Naive thymus-derived CD8-positive, alpha-beta T cell (primary cell): Measurements from ENCODE around the gene MAEA. TPM values are rescaled to one million over a fixed set of nuclear protein-coding genes. Genes with fewer than 3 reads are reported as not detected.

ENCODE experiments used
- ATAC-seq, 2 donors: fragments of 150-1000 bp; cut with Tn5 transposase in 1 of 2; sonication (Bioruptor Pico), chemical (Tn5 transposase) in 1 of 2; 1 replicate in 1 of 2; 2 replicates in 1 of 2; pipeline ENCODE4 v1.10.0; 2021; ENCODE audit warnings: mild to moderate bottlenecking in 2 of 2, moderate library complexity in 2 of 2
- POLR2A ChIA-PET: fragments of 350-600 bp; sonication (Branson Sonifier 250); formaldehyde crosslinking; loops from one replicate; lab custom pipeline; 2021; ENCODE audit warnings: antibody characterized with exemption; lab: Charles Lee
- DNase-seq, 10 donors: peaks; one replicate each; pipeline versions ENCODE4 v3.0.0 to v3.0.0-alpha.2; 2020 to 2022
- H3K27ac Mint-ChIP-seq, 10 donors: one replicate each; pipeline ENCODE4 v1.8.0; 2020 to 2022; ENCODE audit warnings: mild to moderate bottlenecking in 10 of 10, mixed read lengths in 10 of 10, moderate library complexity in 4 of 10, inconsistent platforms in 1 of 10
- H3K27me3 Mint-ChIP-seq, 5 donors: one replicate each; pipeline ENCODE4 v1.8.0; 2021 to 2022; ENCODE audit warnings: mixed read lengths in 5 of 5
- H3K36me3 Mint-ChIP-seq, 3 donors: one replicate each; pipeline ENCODE4 v1.8.0; 2020 to 2022; ENCODE audit warnings: mixed read lengths in 3 of 3, mild to moderate bottlenecking in 2 of 3, inconsistent platforms in 1 of 3
- H3K4me1 Mint-ChIP-seq, 4 donors: one replicate each; pipeline ENCODE4 v1.8.0; 2021 to 2022; ENCODE audit warnings: mixed read lengths in 4 of 4
- H3K4me3 Mint-ChIP-seq, 10 donors: one replicate each; pipeline ENCODE4 v1.8.0; 2020 to 2022; ENCODE audit warnings: mild to moderate bottlenecking in 10 of 10, mixed read lengths in 10 of 10, moderate library complexity in 6 of 10, inconsistent platforms in 1 of 10
- H3K9me3 Mint-ChIP-seq, 9 donors: one replicate each; pipeline ENCODE4 v1.8.0; 2020 to 2022; ENCODE audit warnings: mixed read lengths in 9 of 9, mild to moderate bottlenecking in 3 of 9, inconsistent platforms in 1 of 9, moderate library complexity in 1 of 9
- polyA plus RNA-seq, 3 donors: library from polyadenylated mRNA; unstranded; fragments of 300-500 nt; fragmentation: Illumina TruSeq; gene quantifications; one replicate each; pipeline ENCODE4 v1.2.3, GENCODE V29; 2021
- total RNA-seq, 8 experiments: library from RNA in 2 of 8; stranded (reverse) in 2 of 8; gene quantifications; one replicate each; pipeline ENCODE4 v1.2.3 and lab custom pipeline; 2021 to 2026

MAEA gene
- total and polyA plus RNA-seq, 5 experiments from 2014 or later: 56.7 to 112 (median 75.1) TPM

DNA sequence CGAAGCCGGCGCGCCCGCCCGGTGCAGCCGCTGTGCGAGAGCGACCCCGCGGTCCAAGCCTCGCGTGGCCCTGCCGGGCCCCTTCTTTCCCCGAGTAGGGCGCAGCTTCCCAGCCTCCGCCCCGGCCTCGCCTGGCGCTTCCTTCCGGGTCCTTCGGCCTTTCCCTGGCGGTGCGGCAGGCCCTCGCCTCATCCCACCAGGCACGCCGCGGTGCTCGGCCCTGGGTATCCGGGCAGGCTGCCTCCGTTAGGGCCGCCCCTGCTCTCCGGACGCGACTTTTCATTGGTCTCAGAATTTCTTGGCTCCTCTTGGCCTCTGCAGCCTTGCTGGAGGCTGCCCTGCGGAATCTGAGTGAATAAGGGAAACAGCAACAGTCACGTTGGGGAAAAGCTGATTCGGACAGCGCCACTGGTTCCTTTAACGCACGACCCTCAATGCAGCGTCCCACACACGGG lies 57.7 kb downstream of the MAEA start:
- Mint-ChIP-seq H3K9me3 (no peaks in the 10 kb centered on the region), H3K4me1 (peaks cover 17 to 52% (median 41%) of the 10 kb centered on the region in 4 donors), H3K4me3 (peak overlapping the region; percentile 83 to 92 (median 89)), H3K27me3 (no peaks in the 10 kb centered on the region), H3K36me3 (peaks cover 0 to 4% (median 0%) of the 10 kb centered on the region in 3 donors), H3K27ac (peak overlapping the region; percentile 81 to 98 (median 96))
- POLR2A ChIA-PET: interaction anchor here (0.9 to 3.8 kb wide), 15 partner anchors 8 to 292 kb away, joined by 3 to 106 read pairs (median 6); partner anchors contain the start of genes CTBP1 and MAEA
- peak; percentile 27 to 42 for ATAC-seq
- DNase-seq: peak in 3 of 10 donors; percentile 20 to 47 (median 30)

DNA sequence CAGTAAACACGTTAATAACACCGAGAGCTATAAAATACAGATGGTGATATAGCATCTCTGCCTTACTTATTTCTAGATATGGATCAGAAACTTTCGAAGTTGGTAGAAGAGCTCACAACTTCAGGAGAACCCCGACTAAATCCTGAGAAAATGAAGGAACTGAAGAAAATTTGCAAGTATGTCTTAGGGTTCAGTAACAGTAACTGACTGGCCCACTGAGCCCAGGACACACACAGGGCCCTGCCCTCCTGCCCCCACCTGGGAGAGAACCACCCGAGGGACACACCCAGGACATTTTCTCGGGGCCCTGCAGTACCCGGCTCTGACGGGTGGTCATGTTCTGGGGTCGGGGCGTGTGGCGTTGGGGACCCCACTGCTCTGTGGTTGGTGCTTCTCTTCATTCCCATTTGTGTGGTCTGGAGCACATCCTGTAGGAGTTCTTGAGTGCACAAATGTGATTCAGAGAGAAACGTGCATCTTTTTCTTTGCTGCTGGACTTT lies 58.4 kb downstream of the MAEA start:
- Mint-ChIP-seq H3K36me3 (peaks cover 0 to 4% (median 0%) of the 10 kb centered on the region in 3 donors), H3K4me1 (peaks cover 17 to 53% (median 41%) of the 10 kb centered on the region in 4 donors), H3K4me3 (peak overlapping the region; percentile 83 to 92 (median 89)), H3K27ac (peak overlapping the region; percentile 43 to 98 (median 96)), H3K9me3 (no peaks in the 10 kb centered on the region), H3K27me3 (no peaks in the 10 kb centered on the region)
- POLR2A ChIA-PET: interaction anchor here (0.9 to 3.8 kb wide), 6 partner anchors 8 to 257 kb away, joined by 3 to 106 read pairs (median 16); partner anchors contain the start of genes CTBP1 and MAEA
- DNase-seq (no peak), ATAC-seq (no peak)

DNA sequence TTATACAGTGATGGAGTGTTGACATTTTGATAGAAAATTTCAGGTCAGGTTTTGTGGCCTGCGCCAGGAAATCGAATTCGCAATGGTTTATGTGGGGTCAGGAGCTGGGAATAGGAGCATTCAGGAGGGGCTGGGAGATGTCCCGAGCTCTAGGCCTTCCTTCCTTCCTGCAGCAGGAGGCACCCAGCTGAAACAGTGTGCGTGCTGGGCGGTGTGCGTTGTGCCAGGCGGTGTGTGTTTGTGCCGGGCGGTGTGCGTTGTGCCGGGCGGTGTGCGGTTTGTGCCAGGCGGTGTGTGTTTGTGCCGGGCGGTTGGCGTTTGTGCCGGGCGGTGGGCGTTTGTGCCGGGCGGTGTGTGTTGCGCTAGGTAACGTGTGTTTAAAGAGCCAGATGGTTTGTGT lies 59.1 kb downstream of the MAEA start:
- Mint-ChIP-seq H3K4me3 (peak overlapping the region in 9 of 10 donors; percentile 8 to 91 (median 59)), H3K9me3 (no peaks in the 10 kb centered on the region), H3K36me3 (peaks cover 0 to 4% (median 0%) of the 10 kb centered on the region in 3 donors), H3K27me3 (no peaks in the 10 kb centered on the region), H3K27ac (peak overlapping the region in 8 of 10 donors; percentile 43 to 98 (median 96)), H3K4me1 (peaks cover 17 to 53% (median 41%) of the 10 kb centered on the region in 4 donors)
- no peak for DNase-seq
- POLR2A ChIA-PET: interaction anchor here (2.8 to 3.8 kb wide), 2 partner anchors 100 to 256 kb away, joined by 21 to 106 read pairs; partner anchors contain the start of gene CTBP1
- no peak for ATAC-seq

DNA sequence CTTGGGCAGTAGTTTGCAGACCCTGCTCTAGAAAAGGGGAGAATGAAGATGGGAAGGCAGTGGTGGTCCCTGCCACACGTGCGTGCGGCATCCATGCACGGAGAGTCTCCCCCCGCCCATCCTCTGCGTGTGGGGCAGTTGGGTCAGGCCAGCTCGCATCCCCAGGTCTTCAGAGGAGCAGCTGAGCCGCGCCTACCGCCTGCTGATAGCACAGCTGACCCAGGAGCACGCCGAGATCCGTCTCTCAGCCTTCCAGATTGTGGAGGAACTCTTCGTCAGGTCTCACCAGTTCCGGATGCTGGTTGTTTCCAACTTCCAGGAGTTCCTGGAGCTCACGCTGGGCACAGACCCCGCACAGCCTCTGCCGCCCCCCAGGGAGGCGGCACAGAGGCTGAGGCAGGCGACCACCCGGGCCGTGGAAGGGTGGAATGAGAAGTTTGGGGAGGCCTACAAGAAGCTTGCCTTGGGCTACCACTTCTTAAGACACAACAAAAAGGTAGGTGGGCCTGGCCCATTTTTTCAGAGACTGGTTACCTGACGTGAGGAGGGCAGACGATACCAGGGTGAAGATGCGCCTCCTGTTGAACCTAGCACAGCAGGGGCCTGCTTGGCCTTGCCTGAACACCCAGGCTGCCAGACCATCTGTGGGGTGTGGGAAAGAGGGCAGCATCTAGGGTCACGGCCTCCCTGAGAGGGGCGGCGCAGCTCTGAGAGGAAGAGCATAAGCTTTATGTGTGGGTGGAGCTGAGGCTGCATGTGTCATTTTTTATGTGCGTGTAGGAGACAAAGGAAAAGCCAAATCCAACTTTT lies 59.9 kb downstream of the MAEA start:
- POLR2A ChIA-PET: no interaction called here

DNA sequence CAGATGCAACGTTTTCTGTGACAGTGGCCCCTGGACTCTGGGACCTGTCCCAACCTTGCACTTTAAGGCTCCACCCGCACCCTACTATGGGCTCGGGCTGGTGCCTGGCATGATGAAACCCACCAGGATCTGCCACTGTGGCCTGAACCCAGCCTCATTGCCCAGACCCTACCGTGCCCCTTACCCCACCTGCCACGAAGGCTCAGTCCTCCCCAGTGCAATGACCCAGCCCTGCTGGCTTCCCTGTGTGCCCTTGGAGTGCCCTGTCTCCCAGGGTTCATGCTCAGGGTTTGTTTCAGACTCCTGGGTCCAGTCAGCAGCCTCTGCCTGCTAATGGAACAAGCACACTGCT lies 60.5 kb downstream of the MAEA start:
- Mint-ChIP-seq H3K27me3 (no peaks in the 10 kb centered on the region), H3K27ac (peak overlapping the region in 4 of 10 donors; percentile 44 to 80 (median 70)), H3K4me3 (peak overlapping the region in 2 of 10 donors; percentile 10 to 11), H3K4me1 (peaks cover 11 to 46% (median 32%) of the 10 kb centered on the region in 4 donors), H3K9me3 (no peaks in the 10 kb centered on the region), H3K36me3 (peaks cover 0 to 4% (median 0%) of the 10 kb centered on the region in 3 donors)
- POLR2A ChIA-PET: interaction anchor here (0.6 to 5.2 kb wide), 2 partner anchors 61 to 255 kb away, joined by 3 to 21 read pairs; partner anchors contain the start of gene MAEA
- DNase-seq: no peak
- ATAC-seq: no peak

More for the DNA sequence above, 59.9 kb downstream of the MAEA start:
- H3K36me3 Mint-ChIP-seq: peaks cover 0 to 4% (median 0%) of the 10 kb centered on the region in 3 donors
- peak overlapping the region in 8 of 10 donors; percentile 34 to 97 (median 80) for H3K27ac Mint-ChIP-seq
- H3K27me3 Mint-ChIP-seq: no peaks in the 10 kb centered on the region
- peak overlapping the region in 3 of 10 donors; percentile 3 to 59 (median 53) for H3K4me3 Mint-ChIP-seq
- no peaks in the 10 kb centered on the region for H3K9me3 Mint-ChIP-seq
- no peak for ATAC-seq
- peaks cover 15 to 52% (median 37%) of the 10 kb centered on the region in 4 donors for H3K4me1 Mint-ChIP-seq
- DNase-seq: no peak

DNA sequence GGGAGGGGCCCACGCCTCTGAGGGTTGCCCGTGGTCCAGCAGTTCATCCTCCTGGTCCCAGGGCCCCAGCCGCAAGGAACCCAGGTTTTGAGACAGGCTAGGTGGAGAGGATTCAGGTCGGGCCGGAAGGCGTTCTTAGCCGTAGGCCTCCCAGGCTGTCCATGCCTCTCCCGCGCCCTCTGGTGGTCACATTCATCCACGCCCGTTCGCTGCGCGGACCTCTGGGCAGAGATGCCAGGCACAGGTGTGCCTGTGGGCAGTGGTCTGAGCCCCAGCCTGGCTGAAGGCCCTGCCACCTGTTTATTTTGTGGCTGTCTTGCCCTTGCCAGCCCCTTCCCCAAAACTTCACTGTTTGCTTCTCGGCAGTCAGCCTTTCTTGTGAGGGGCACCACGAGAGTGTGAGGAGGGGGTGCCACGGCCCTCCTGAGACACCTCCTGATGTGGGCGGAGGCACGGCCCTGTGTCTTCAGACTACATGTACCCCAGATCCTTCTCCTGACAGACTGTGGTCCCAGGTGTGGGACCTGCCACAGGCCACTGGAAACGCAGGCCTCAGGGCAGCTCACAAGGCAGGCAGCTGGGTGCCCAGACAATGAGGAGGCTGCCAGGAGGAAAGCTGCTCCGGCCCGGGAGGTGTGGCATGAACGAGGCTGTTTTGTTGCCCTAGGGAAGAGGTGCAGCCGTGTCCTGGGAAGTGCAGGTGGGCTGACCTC lies 62.3 kb downstream of the MAEA start:
- Mint-ChIP-seq H3K4me1 (peaks cover 9 to 41% (median 25%) of the 10 kb centered on the region in 4 donors), H3K27me3 (no peaks in the 10 kb centered on the region), H3K36me3 (peaks cover 0 to 6% (median 0%) of the 10 kb centered on the region in 3 donors), H3K4me3 (peak overlapping the region in 3 of 10 donors; percentile 8 to 62 (median 58)), H3K9me3 (no peaks in the 10 kb centered on the region), H3K27ac (peak overlapping the region; percentile 70 to 93 (median 87))
- ATAC-seq (peak; percentile 32 to 44), DNase-seq (peak; percentile 72 to 93 (median 86))
- POLR2A ChIA-PET: interaction anchor here (0.8 to 5.2 kb wide), 2 partner anchors 11 to 253 kb away, joined by 3 to 21 read pairs; no protein-coding TSS in a partner anchor

DNA sequence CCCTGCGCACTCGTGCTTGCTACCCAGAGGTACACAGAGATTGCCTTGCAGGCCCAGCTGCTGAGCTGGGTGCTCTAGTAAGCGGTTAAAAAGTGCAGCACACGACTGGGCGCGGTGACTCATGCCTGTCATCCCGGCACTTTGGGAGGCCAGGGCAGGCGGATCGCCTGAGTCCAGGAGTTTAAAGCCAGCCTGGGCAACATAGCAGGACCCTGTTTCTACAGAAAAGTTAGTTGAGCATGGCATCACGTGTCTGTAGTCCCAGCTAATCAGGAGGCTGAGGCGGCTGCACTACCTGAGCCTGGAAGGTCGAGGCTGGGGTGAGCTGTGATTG lies 62.8 kb downstream of the MAEA start:
- Mint-ChIP-seq H3K27me3 (no peaks in the 10 kb centered on the region), H3K4me1 (peaks cover 9 to 40% (median 25%) of the 10 kb centered on the region in 4 donors), H3K9me3 (no peaks in the 10 kb centered on the region), H3K36me3 (peaks cover 0 to 6% (median 0%) of the 10 kb centered on the region in 3 donors), H3K27ac (no peak overlapping the region), H3K4me3 (no peak overlapping the region)
- DNase-seq (no peak), ATAC-seq (no peak)
- POLR2A ChIA-PET: interaction anchor here (0.8 to 5.2 kb wide), 2 partner anchors 10 to 253 kb away, joined by 3 to 21 read pairs; no protein-coding TSS in a partner anchor

DNA sequence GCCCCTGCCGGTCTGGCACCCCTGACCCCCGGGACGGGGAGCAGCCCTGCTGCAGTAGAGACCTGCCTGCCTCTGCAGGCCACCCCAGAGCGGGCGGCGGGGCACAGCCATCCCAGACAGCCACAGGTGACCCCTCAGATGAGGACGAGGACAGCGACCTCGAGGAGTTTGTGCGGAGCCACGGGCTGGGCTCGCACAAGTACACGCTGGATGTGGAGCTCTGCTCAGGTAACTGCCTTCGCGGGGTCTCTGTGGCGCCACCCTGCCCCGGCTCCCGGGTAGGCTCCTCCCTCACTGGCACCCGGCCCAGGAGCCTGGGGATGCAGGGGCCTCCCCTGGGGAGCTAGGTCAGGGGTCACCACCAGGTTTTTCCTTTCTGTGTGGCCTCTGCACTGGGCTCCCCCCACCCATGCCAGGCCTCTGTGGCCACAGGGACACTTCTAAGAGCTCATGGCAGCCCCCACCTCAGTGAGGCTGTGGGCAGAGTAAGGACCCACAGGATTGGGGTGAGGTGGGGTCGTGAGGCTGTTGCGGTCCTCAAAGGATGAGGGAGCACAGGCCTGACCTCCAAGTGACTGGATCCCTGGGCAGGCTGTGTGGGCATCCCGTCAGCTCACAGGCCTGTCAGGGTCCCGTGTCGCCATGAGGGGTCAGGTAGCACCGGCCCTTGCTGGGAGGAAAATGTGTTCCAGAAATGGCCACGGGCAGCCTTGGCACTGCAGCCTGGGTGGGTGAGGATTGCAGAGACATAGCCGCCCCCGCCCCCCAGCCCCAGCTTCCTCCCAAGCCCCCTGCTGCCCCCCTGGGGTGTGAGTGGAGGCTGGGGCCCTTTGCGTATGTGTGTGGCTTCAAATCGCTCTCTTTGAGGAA lies 63.7 kb downstream of the MAEA start:
- no peak for DNase-seq
- Mint-ChIP-seq H3K36me3 (peaks cover 0 to 6% (median 3%) of the 10 kb centered on the region in 3 donors), H3K9me3 (no peaks in the 10 kb centered on the region), H3K4me1 (peaks cover 9 to 31% (median 19%) of the 10 kb centered on the region in 4 donors), H3K27me3 (no peaks in the 10 kb centered on the region), H3K27ac (no peak overlapping the region), H3K4me3 (no peak overlapping the region)
- no peak for ATAC-seq
- POLR2A ChIA-PET: interaction anchor here (0.6 to 5.2 kb wide), 4 partner anchors 63 to 252 kb away, joined by 3 to 21 read pairs (median 4); partner anchors contain the start of gene CTBP1

DNA sequence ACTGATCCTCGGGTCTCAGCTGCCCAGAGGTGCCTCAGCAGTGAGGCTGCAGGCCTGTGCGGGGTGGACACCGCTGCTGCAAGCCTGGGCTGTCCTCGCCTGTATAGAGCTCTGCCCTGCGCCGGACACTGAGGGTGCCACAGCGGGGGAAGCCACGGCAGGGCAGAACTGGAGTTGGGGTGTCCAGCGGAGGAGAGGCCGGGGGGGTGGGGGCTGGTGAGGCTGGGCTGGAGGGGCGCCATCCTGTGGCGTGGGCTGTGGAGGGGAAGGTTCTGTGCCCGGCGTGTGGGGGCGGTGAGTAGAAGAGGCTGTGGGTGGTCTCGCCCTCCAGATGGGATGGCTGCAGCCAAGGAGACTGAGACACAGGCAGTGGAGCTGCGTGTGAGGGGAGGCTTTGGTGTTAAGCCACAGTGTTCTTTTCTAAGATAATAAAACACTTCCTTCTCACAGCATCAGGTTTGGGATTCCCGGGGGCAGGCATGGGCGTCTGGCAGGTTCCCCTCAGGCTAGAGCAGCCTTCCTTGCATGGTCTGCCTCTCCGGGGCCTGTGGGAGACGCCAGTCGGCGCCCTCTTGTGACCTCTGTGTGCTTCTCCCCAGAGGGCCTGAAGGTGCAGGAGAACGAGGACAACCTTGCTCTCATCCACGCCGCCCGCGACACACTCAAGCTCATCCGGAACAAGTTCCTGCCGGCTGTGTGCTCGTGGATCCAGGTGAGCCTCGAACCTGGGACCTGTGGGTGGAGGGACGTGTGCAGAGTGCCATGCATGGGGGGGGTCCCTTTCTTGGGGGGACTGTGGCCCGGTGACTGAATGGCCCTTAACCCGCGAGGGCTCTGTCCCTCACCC lies 64.7 kb downstream of the MAEA start:
- Mint-ChIP-seq H3K27me3 (no peaks in the 10 kb centered on the region), H3K27ac (no peak overlapping the region), H3K4me1 (peaks cover 6 to 22% (median 11%) of the 10 kb centered on the region in 4 donors), H3K4me3 (no peak overlapping the region), H3K9me3 (no peaks in the 10 kb centered on the region), H3K36me3 (peaks cover 0 to 11% (median 3%) of the 10 kb centered on the region in 3 donors)
- no peak for DNase-seq
- ATAC-seq: no peak
- POLR2A ChIA-PET: interaction anchor here (0.6 to 5.2 kb wide), 6 partner anchors 9 to 275 kb away, joined by 3 to 21 read pairs (median 4); partner anchors contain the start of gene CTBP1

DNA sequence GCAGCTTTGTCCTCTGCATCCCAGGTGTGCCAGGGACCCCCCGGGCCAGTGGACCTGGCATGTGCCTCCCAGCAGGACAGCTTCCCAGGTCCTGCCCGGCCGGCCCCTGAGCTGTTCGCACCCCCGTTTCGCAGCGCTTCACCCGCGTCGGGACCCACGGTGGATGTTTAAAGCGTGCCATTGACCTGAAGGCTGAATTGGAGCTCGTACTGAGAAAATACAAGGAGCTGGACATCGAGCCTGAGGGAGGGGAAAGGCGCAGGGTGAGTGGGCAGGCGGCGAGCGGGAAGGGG lies 65.2 kb downstream of the MAEA start:
- ATAC-seq (no peak), DNase-seq (no peak)
- Mint-ChIP-seq H3K27ac (no peak overlapping the region), H3K27me3 (no peaks in the 10 kb centered on the region), H3K4me1 (peaks cover 6 to 17% (median 9%) of the 10 kb centered on the region in 4 donors), H3K9me3 (no peaks in the 10 kb centered on the region), H3K36me3 (peaks cover 0 to 9% (median 3%) of the 10 kb centered on the region in 3 donors), H3K4me3 (no peak overlapping the region)
- POLR2A ChIA-PET: interaction anchor here (1.5 to 5.2 kb wide), 3 partner anchors 107 to 274 kb away, joined by 4 to 21 read pairs (median 5); partner anchors contain the start of gene CTBP1
